ENCODE data around the gene AGPS.

Gene AGPS

GRCh38 chr2:177528351-177528933 is 135.9 kb downstream of the AGPS start:
- no peaks in the 10 kb centered on the region for H3K79me2 ChIP-seq (ENCODE audit: control insufficient read depth, low read length)
- no peaks in the 10 kb centered on the region for H3K27me3 ChIP-seq (ENCODE audit: control insufficient read depth, low read length)
- H3K27ac ChIP-seq (ENCODE audit: low read depth, low read length) = no peak overlapping the region
- H3K4me3 ChIP-seq (ENCODE audit: low read length) = no peak overlapping the region
- H3K9me3 ChIP-seq (ENCODE audit: control insufficient read depth, insufficient read depth, low read length) = no peaks in the 10 kb centered on the region
- TF ChIP-seq CTCF (IDR thresholded peaks at IDR 0.05; ENCODE audit: low read depth, low read length, poor library complexity, severe bottlenecking) = no peak
- no peak for TF ChIP-seq EZH2phosphoT487 (IDR thresholded peaks at IDR 0.05; ENCODE audit: borderline replicate concordance, low read length)
- H3K4me2 ChIP-seq (ENCODE audit: low read length) = no peak overlapping the region
- H3F3A ChIP-seq (ENCODE audit: control insufficient read depth, insufficient read depth) = no peaks in the 10 kb centered on the region
- H3K4me1 ChIP-seq (ENCODE audit: control insufficient read depth, low read length) = no peaks in the 10 kb centered on the region
- H3K36me3 ChIP-seq (ENCODE audit: control insufficient read depth, low read length) = no peaks in the 10 kb centered on the region; the same call in 1 of the 2 replicates
- no peaks in the 10 kb centered on the region for H4K20me1 ChIP-seq (ENCODE audit: control insufficient read depth, insufficient read depth, low read depth, low read length)
- no peaks in the 10 kb centered on the region for H3K9me2 ChIP-seq (replicated peaks; ENCODE audit: control insufficient read depth, low read length)

GRCh38 chr2:177529166-177529565 is 136.6 kb downstream of the AGPS start:
- no peak overlapping the region for H3K4me2 ChIP-seq (ENCODE audit: low read length)
- no peaks in the 10 kb centered on the region for H3K9me3 ChIP-seq (ENCODE audit: control insufficient read depth, insufficient read depth, low read length)
- no peak overlapping the region for H3K4me3 ChIP-seq (ENCODE audit: low read length)
- H3K36me3 ChIP-seq (ENCODE audit: control insufficient read depth, low read length) = no peaks in the 10 kb centered on the region; the same call in 1 of the 2 replicates
- no peaks in the 10 kb centered on the region for H3K4me1 ChIP-seq (ENCODE audit: control insufficient read depth, low read length)
- no peaks in the 10 kb centered on the region for H3K9me2 ChIP-seq (replicated peaks; ENCODE audit: control insufficient read depth, low read length)
- H3F3A ChIP-seq (ENCODE audit: control insufficient read depth, insufficient read depth) = no peaks in the 10 kb centered on the region
- TF ChIP-seq CTCF (IDR thresholded peaks at IDR 0.05; ENCODE audit: low read depth, low read length, poor library complexity, severe bottlenecking) = no peak
- no peak for TF ChIP-seq EZH2phosphoT487 (IDR thresholded peaks at IDR 0.05; ENCODE audit: borderline replicate concordance, low read length)
- H4K20me1 ChIP-seq (ENCODE audit: control insufficient read depth, insufficient read depth, low read depth, low read length) = no peaks in the 10 kb centered on the region
- H3K79me2 ChIP-seq (ENCODE audit: control insufficient read depth, low read length) = no peaks in the 10 kb centered on the region
- no peak overlapping the region for H3K27ac ChIP-seq (ENCODE audit: low read depth, low read length)
- no peaks in the 10 kb centered on the region for H3K27me3 ChIP-seq (ENCODE audit: control insufficient read depth, low read length)

- no peak overlapping the region for H3K27ac ChIP-seq (ENCODE audit: low read depth, low read length)
- H3F3A ChIP-seq (ENCODE audit: control insufficient read depth, insufficient read depth) = no peaks in the 10 kb centered on the region
- no peaks in the 10 kb centered on the region for H3K9me2 ChIP-seq (replicated peaks; ENCODE audit: control insufficient read depth, low read length)
- no peaks in the 10 kb centered on the region for H3K36me3 ChIP-seq (ENCODE audit: control insufficient read depth, low read length)
- no peaks in the 10 kb centered on the region for H3K4me1 ChIP-seq (ENCODE audit: control insufficient read depth, low read length)
- no peaks in the 10 kb centered on the region for H3K9me3 ChIP-seq (ENCODE audit: control insufficient read depth, insufficient read depth, low read length)
- H3K4me3 ChIP-seq (ENCODE audit: low read length) = no peak overlapping the region
- no peaks in the 10 kb centered on the region for H3K79me2 ChIP-seq (ENCODE audit: control insufficient read depth, low read length)
- TF ChIP-seq CTCF (IDR thresholded peaks at IDR 0.05; ENCODE audit: low read depth, low read length, poor library complexity, severe bottlenecking) = no peak
- no peak for TF ChIP-seq EZH2phosphoT487 (IDR thresholded peaks at IDR 0.05; ENCODE audit: borderline replicate concordance, low read length)
- no peak overlapping the region for H3K4me2 ChIP-seq (ENCODE audit: low read length)
- H3K27me3 ChIP-seq (ENCODE audit: control insufficient read depth, low read length) = no peaks in the 10 kb centered on the region
- H4K20me1 ChIP-seq (ENCODE audit: control insufficient read depth, insufficient read depth, low read depth, low read length) = no peaks in the 10 kb centered on the region
These were observed 138.0 kb downstream of the AGPS start for GRCh38 chr2:177530561-177530960.
